ENCODE data around the gene NIPAL3. TPM values are rescaled to one million over a fixed set of nuclear protein-coding genes. Genes with fewer than 3 reads are reported as not detected.
A peak's percentile ranks its signal among the peaks of the same experiment; 100 is the strongest.

The NIPAL3 gene
- total RNA-seq, 4 donors from 2014 or later, result 25.0 to 36.5 (median 31.3) TPM

GRCh38 chr1:24506691-24507381, 91.2 kb downstream of the NIPAL3 start:
- Histone ChIP-seq H3K4me3 (no peak overlapping the region), H3K27me3 (no peaks in the 10 kb centered on the region), H3K9me3 (no peaks in the 10 kb centered on the region), H3K27ac (peak overlapping the region in 1 of 4 donors; percentile 25), H3K4me1 (peaks cover 5 to 38% (median 7%) of the 10 kb centered on the region in 3 donors), H3K36me3 (peaks cover 0 to 7% (median 0%) of the 10 kb centered on the region in 3 donors)
- WGBS, 2 donors, result 64 to 88% methylated on average over 5 of the region's 5 CpGs
- no peak for DNase-seq
- no peak for TF ChIP-seq CTCF (IDR thresholded peaks at IDR 0.05)
- no peak for TF ChIP-seq POLR2A (IDR thresholded peaks at IDR 0.05)
- intact Hi-C loops (cut with DNase I), result no loop called here

- no peak for DNase-seq
- H3K4me1 ChIP-seq, result peaks cover 5 to 34% (median 7%) of the 10 kb centered on the region in 3 donors
Measured at GRCh38 chr1:24507405-24507804, 91.8 kb downstream of the NIPAL3 start.

GRCh38 chr1:24508911-24509310, 93.3 kb downstream of the NIPAL3 start:
- peaks cover 0 to 7% (median 0%) of the 10 kb centered on the region in 3 donors for H3K36me3 ChIP-seq
- no peak overlapping the region for H3K4me3 ChIP-seq
- 98% methylated on average over 5 of the region's 5 CpGs for WGBS, 2 donors
- H3K9me3 ChIP-seq, result no peaks in the 10 kb centered on the region
- peaks cover 3 to 27% (median 6%) of the 10 kb centered on the region in 3 donors for H3K4me1 ChIP-seq
- TF ChIP-seq POLR2A (IDR thresholded peaks at IDR 0.05), result no peak
- no peak for TF ChIP-seq CTCF (IDR thresholded peaks at IDR 0.05)
- no peak for DNase-seq
- H3K27me3 ChIP-seq, result no peaks in the 10 kb centered on the region
- intact Hi-C loops (cut with DNase I), result no loop called here
- no peak overlapping the region for H3K27ac ChIP-seq

More at GRCh38 chr1:24507405-24507804, 91.8 kb downstream of the NIPAL3 start:
- Histone ChIP-seq H3K4me3 (no peak overlapping the region), H3K36me3 (peaks cover 0 to 7% (median 0%) of the 10 kb centered on the region in 3 donors), H3K27me3 (no peaks in the 10 kb centered on the region), H3K9me3 (no peaks in the 10 kb centered on the region), H3K27ac (peak overlapping the region in 1 of 4 donors; percentile 25)
- intact Hi-C loops (cut with DNase I), result no loop called here
- TF ChIP-seq POLR2A (IDR thresholded peaks at IDR 0.05) (no peak), CTCF (IDR thresholded peaks at IDR 0.05) (no peak)
- WGBS, 2 donors, result 87 to 95% methylated on average over 5 of the region's 5 CpGs

- no peak for DNase-seq
- intact Hi-C loops (cut with DNase I), result no loop called here
- WGBS, 2 donors, result 64 to 72% methylated on average over 2 of the region's 2 CpGs
Measured at GRCh38 chr1:24513706-24514105, 98.1 kb downstream of the NIPAL3 start.

More at GRCh38 chr1:24513706-24514105, 98.1 kb downstream of the NIPAL3 start:
- peaks cover 0 to 18% (median 0%) of the 10 kb centered on the region in 3 donors for H3K4me1 ChIP-seq
- no peak for TF ChIP-seq POLR2A (IDR thresholded peaks at IDR 0.05)
- TF ChIP-seq CTCF (IDR thresholded peaks at IDR 0.05), result no peak
- H3K27ac ChIP-seq, result no peak overlapping the region
- H3K4me3 ChIP-seq, result no peak overlapping the region
- H3K36me3 ChIP-seq, result peaks cover 0 to 35% (median 0%) of the 10 kb centered on the region in 3 donors
- H3K27me3 ChIP-seq, result no peaks in the 10 kb centered on the region
- no peaks in the 10 kb centered on the region for H3K9me3 ChIP-seq
